ENCODE measurements around the gene DNAJC15. TPM values are rescaled to one million over a fixed set of nuclear protein-coding genes. Genes with fewer than 3 reads are reported as not detected.
A peak's percentile ranks its signal among the peaks of the same experiment; 100 is the strongest.

DNAJC15 gene
- polyA plus RNA-seq, 1 donor (not counting 4 experiments of a cell fraction or from before 2014, with no cell fraction given): 38.5 TPM

DNA sequence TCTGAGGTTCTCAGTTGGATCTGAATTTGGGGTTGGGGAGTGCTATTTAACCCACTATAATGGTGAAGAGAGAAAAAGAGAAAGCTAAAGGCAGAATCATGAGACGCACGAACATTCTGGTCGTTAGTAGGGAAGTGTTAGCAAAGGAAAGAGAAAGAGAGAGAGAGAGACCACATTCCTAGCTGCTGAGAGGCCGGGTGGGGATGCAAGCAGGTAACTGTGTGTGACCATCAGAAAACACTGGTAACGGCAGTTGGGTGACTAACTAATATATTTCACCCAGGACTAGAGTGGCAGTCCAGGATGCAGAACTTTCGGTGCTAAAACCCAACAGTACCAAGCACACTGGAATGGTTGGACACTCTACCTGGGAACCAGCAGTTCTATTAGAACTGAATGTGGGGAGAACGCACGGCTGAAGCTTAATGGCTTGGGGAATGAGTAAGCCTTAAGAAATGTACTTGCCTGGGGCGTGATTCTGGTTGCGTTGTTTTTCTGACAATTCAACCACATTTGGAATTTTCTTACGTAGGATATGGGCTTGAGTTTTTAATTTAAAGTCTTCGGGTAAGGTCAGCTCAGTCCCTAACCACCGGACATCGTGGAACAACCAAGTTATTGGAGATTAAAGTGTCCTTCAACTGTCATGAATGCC lies 130.2 kb downstream of the DNAJC15 start:
- peak overlapping the region in 2 of 3 experiments; percentile 31 to 32 for H3K4me3 ChIP-seq (ENCODE audit: control insufficient read depth in 2 of 3, extremely low read depth in 1 of 3, insufficient read depth in 2 of 3, low read depth in 1 of 3, low read length in 3 of 3)
- H3K79me2 ChIP-seq (ENCODE audit: control insufficient read depth, insufficient read depth, low read length): no peaks in the 10 kb centered on the region
- H3K9me1 ChIP-seq (ENCODE audit: control insufficient read depth, extremely low read depth, insufficient read depth, low read length): no peaks in the 10 kb centered on the region
- dilution Hi-C loops (cut with MboI; ENCODE audit: extremely low pct_ligation_motif_present, low sequenced_read_pairs): no loop called here
- H4K20me1 ChIP-seq (ENCODE audit: control insufficient read depth, extremely low read depth, insufficient read depth, low read length): no peaks in the 10 kb centered on the region
- peak overlapping the region; percentile 87 for H3K4me2 ChIP-seq (ENCODE audit: control insufficient read depth, extremely low read depth, insufficient read depth, low read depth, low read length)
- no peaks in the 10 kb centered on the region for H3K27me3 ChIP-seq (ENCODE audit: control insufficient read depth, extremely low read depth, insufficient read depth, low read length)
- peak overlapping the region; percentile 35 for H3K9ac ChIP-seq (ENCODE audit: control insufficient read depth, extremely low read depth, insufficient read depth, low read length)
- peaks cover 16% of the 10 kb centered on the region for H3K4me1 ChIP-seq (ENCODE audit: control insufficient read depth, extremely low read depth, insufficient read depth, low read length)
- peak overlapping the region; percentile 84 for H2AFZ ChIP-seq (ENCODE audit: control insufficient read depth, low read length)
- DNase-seq (ENCODE audit: low read depth, low spot score) (peak; percentile 23), FAIRE-seq (peak; percentile 98)
- TF ChIP-seq EZH2 (IDR thresholded peaks at IDR 0.05; ENCODE audit: low read length): no peak
- TF ChIP-seq, protein P1, sequence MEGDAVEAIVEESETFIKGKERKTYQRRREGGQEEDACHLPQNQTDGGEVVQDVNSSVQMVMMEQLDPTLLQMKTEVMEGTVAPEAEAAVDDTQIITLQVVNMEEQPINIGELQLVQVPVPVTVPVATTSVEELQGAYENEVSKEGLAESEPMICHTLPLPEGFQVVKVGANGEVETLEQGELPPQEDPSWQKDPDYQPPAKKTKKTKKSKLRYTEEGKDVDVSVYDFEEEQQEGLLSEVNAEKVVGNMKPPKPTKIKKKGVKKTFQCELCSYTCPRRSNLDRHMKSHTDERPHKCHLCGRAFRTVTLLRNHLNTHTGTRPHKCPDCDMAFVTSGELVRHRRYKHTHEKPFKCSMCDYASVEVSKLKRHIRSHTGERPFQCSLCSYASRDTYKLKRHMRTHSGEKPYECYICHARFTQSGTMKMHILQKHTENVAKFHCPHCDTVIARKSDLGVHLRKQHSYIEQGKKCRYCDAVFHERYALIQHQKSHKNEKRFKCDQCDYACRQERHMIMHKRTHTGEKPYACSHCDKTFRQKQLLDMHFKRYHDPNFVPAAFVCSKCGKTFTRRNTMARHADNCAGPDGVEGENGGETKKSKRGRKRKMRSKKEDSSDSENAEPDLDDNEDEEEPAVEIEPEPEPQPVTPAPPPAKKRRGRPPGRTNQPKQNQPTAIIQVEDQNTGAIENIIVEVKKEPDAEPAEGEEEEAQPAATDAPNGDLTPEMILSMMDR (optimal IDR thresholded peaks at IDR 0.05 in 1 of 3, IDR thresholded peaks at IDR 0.05 in 1 of 3, conservative IDR thresholded peaks at IDR 0.05 in 1 of 3; ENCODE audit: extremely low read depth in 1 of 3, insufficient read depth in 2 of 3, low read length in 3 of 3): no peak
- peak overlapping the region; percentile 72 for H3K27ac ChIP-seq (ENCODE audit: control insufficient read depth, insufficient read depth, low read length)
- no peaks in the 10 kb centered on the region for H3K9me3 ChIP-seq (ENCODE audit: control insufficient read depth, low read depth, low read length)
- no peaks in the 10 kb centered on the region for H3K36me3 ChIP-seq (ENCODE audit: control insufficient read depth in 2 of 2, extremely low read depth in 1 of 2, insufficient read depth in 2 of 2, low read length in 2 of 2)

DNA sequence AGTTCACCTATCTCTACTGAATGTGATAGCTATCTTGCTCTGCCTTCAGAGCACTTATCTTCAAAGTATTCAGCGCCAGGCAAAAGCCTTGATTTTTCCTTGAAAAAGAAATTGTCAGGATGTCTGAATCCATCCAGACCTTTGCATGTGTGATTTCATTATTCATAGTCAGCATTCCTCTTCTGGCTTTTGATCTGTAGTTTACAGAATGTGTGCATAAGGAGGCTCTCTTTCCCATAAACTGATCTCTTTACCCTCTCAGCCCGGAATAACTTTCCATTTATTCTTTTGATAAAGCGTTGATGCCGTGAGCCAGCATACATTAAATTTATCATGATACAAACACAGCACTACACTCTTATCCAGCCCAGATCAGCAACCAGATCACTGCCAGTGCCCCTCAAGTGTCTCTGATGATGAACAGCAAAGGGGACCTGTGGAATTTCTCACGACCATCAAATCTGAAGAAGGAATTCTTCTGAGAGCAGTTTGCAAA lies 130.8 kb downstream of the DNAJC15 start:
- dilution Hi-C loops (cut with MboI; ENCODE audit: extremely low pct_ligation_motif_present, low sequenced_read_pairs): no loop called here
- H4K20me1 ChIP-seq (ENCODE audit: control insufficient read depth, extremely low read depth, insufficient read depth, low read length): no peaks in the 10 kb centered on the region
- peak overlapping the region; percentile 87 for H3K4me2 ChIP-seq (ENCODE audit: control insufficient read depth, extremely low read depth, insufficient read depth, low read depth, low read length)
- TF ChIP-seq, protein P1 (optimal IDR thresholded peaks at IDR 0.05 in 1 of 3, IDR thresholded peaks at IDR 0.05 in 1 of 3, conservative IDR thresholded peaks at IDR 0.05 in 1 of 3; ENCODE audit: extremely low read depth in 1 of 3, insufficient read depth in 2 of 3, low read length in 3 of 3): no peak
- no peak for TF ChIP-seq EZH2 (IDR thresholded peaks at IDR 0.05; ENCODE audit: low read length)
- H3K9ac ChIP-seq (ENCODE audit: control insufficient read depth, extremely low read depth, insufficient read depth, low read length): no peak overlapping the region
- H3K79me2 ChIP-seq (ENCODE audit: control insufficient read depth, insufficient read depth, low read length): no peaks in the 10 kb centered on the region
- peak overlapping the region; percentile 27 for H2AFZ ChIP-seq (ENCODE audit: control insufficient read depth, low read length)
- H3K4me3 ChIP-seq (ENCODE audit: control insufficient read depth in 2 of 3, extremely low read depth in 1 of 3, insufficient read depth in 2 of 3, low read depth in 1 of 3, low read length in 3 of 3): peak overlapping the region in 2 of 3 experiments; percentile 31 to 32
- DNase-seq (ENCODE audit: low read depth, low spot score) (no peak), FAIRE-seq (peak; percentile 34)
- no peaks in the 10 kb centered on the region for H3K9me3 ChIP-seq (ENCODE audit: control insufficient read depth, low read depth, low read length)
- H3K27me3 ChIP-seq (ENCODE audit: control insufficient read depth, extremely low read depth, insufficient read depth, low read length): no peaks in the 10 kb centered on the region
- H3K4me1 ChIP-seq (ENCODE audit: control insufficient read depth, extremely low read depth, insufficient read depth, low read length): peaks cover 16% of the 10 kb centered on the region
- peak overlapping the region; percentile 72 for H3K27ac ChIP-seq (ENCODE audit: control insufficient read depth, insufficient read depth, low read length)
- H3K9me1 ChIP-seq (ENCODE audit: control insufficient read depth, extremely low read depth, insufficient read depth, low read length): no peaks in the 10 kb centered on the region
- no peaks in the 10 kb centered on the region for H3K36me3 ChIP-seq (ENCODE audit: control insufficient read depth in 2 of 2, extremely low read depth in 1 of 2, insufficient read depth in 2 of 2, low read length in 2 of 2)

Measured in keratinocyte (primary cell).